H9 (cell line): Measurements from ENCODE around the gene LRRC14B. TPM values are rescaled to one million over a fixed set of nuclear protein-coding genes. Genes with fewer than 3 reads are reported as not detected.
A peak's percentile ranks its signal among the peaks of the same experiment; 100 is the strongest.

ENCODE experiments used
- DNase-seq: peaks from one replicate; pipeline ENCODE4 v3.0.0-alpha.2; 2017
- H2AFZ ChIP-seq: one replicate; pipeline ENCODE4 v1.6.1; 2013; ENCODE audit warnings: mild to moderate bottlenecking, low read length, control low read depth, moderate library complexity
- H2AK5ac ChIP-seq: 2 replicates; pipeline ENCODE4 v1.6.1; 2013; ENCODE audit warnings: low read length, control low read depth, mixed read lengths; ENCODE audit not compliant: insufficient read length
- H2BK120ac ChIP-seq: one replicate; pipeline ENCODE4 v1.6.1; 2013; ENCODE audit warnings: low read depth, mild to moderate bottlenecking, low read length, control low read depth, inconsistent platforms; ENCODE audit not compliant: poor library complexity, severe bottlenecking
- H2BK12ac ChIP-seq: 2 replicates; pipeline ENCODE4 v1.6.1; 2013; ENCODE audit warnings: low read length, control low read depth, mixed read lengths, low read depth; ENCODE audit not compliant: insufficient read length
- H2BK15ac ChIP-seq: 2 replicates; pipeline ENCODE4 v1.6.1; 2013; ENCODE audit warnings: low read depth, low read length, control low read depth
- H2BK20ac ChIP-seq: one replicate; pipeline ENCODE4 v1.6.1; 2013; ENCODE audit warnings: low read depth, mild to moderate bottlenecking, low read length, control low read depth, inconsistent platforms; ENCODE audit not compliant: poor library complexity, severe bottlenecking
- H2BK5ac ChIP-seq: 2 replicates; pipeline ENCODE4 v1.6.1; 2013; ENCODE audit warnings: low read length, control low read depth, mixed read lengths; ENCODE audit not compliant: insufficient read length
- H3K14ac ChIP-seq: 2 replicates; pipeline ENCODE4 v1.6.1; 2013; ENCODE audit warnings: low read length, control low read depth; ENCODE audit not compliant: insufficient read depth
- H3K18ac ChIP-seq: 2 replicates; pipeline ENCODE4 v1.6.1; 2013; ENCODE audit warnings: low read depth, mild to moderate bottlenecking, mixed read lengths, low read length, control low read depth; ENCODE audit not compliant: insufficient read length
- H3K23ac ChIP-seq: 2 replicates; pipeline ENCODE4 v1.6.1; 2013; ENCODE audit warnings: low read length, control low read depth, mixed read lengths, low read depth; ENCODE audit not compliant: insufficient read length
- H3K23me2 ChIP-seq: 2 replicates; pipeline ENCODE4 v1.6.1; 2013; ENCODE audit warnings: low read depth, mild to moderate bottlenecking, mixed read lengths, low read length, control low read depth; ENCODE audit not compliant: insufficient read length, poor library complexity, severe bottlenecking
- H3K27ac ChIP-seq: 2 replicates; pipeline ENCODE4 v1.5.1; 2013; ENCODE audit warnings: low read length, control low read depth, mixed read lengths, low read depth; ENCODE audit not compliant: insufficient read length
- H3K27me3 ChIP-seq: 2 replicates; pipeline ENCODE4 v1.6.1; 2013; ENCODE audit warnings: low read length, control low read depth, inconsistent platforms; ENCODE audit not compliant: insufficient read depth
- H3K4ac ChIP-seq: 2 replicates; pipeline ENCODE4 v1.6.1; 2013; ENCODE audit warnings: low read depth, mild to moderate bottlenecking, control low read depth, inconsistent platforms, low read length, moderate library complexity
- H3K4me1 ChIP-seq: 2 replicates; pipeline ENCODE4 v1.6.1; 2013; ENCODE audit warnings: low read length, control low read depth, inconsistent platforms; ENCODE audit not compliant: insufficient read depth
- H3K4me2 ChIP-seq: 2 replicates; pipeline ENCODE4 v1.6.1; 2013; ENCODE audit warnings: low read length, control low read depth, mixed read lengths; ENCODE audit not compliant: insufficient read length, insufficient read depth
- H3K56ac ChIP-seq: 2 replicates; pipeline ENCODE4 v1.6.1; 2013; ENCODE audit warnings: low read depth, mild to moderate bottlenecking, mixed read lengths, low read length, control low read depth; ENCODE audit not compliant: insufficient read length
- H3K79me1 ChIP-seq: 2 replicates; pipeline ENCODE4 v1.6.1; 2013; ENCODE audit warnings: low read depth, mild to moderate bottlenecking, moderate library complexity, low read length, control low read depth, inconsistent platforms; ENCODE audit not compliant: insufficient read depth, poor library complexity, severe bottlenecking
- H3K79me2 ChIP-seq: 2 replicates; pipeline ENCODE4 v1.6.1; 2013; ENCODE audit warnings: low read length, control low read depth, inconsistent platforms; ENCODE audit not compliant: insufficient read depth
- H3K9ac ChIP-seq: 2 replicates; pipeline ENCODE4 v1.6.1; 2013; ENCODE audit warnings: low read length, control low read depth, mixed read lengths; ENCODE audit not compliant: insufficient read length; ENCODE audit errors: extremely low read depth
- H3K9me3 ChIP-seq: one replicate; pipeline ENCODE4 v1.6.1; 2013; ENCODE audit warnings: low read depth, low read length, inconsistent platforms; ENCODE audit not compliant: control insufficient read depth
- H3T11ph ChIP-seq: one replicate; pipeline ENCODE4 v1.6.1; 2013; ENCODE audit warnings: mild to moderate bottlenecking, low read length, control low read depth, inconsistent platforms
- H4K20me1 ChIP-seq: one replicate; pipeline ENCODE4 v1.6.1; 2013; ENCODE audit not compliant: control insufficient read depth, insufficient read length, insufficient read depth
- H4K5ac ChIP-seq: 2 replicates; pipeline ENCODE4 v1.6.1; 2013; ENCODE audit warnings: low read depth, mild to moderate bottlenecking, mixed read lengths, low read length, control low read depth; ENCODE audit not compliant: insufficient read length
- H4K8ac ChIP-seq: replicated peaks from 2 replicates; pipeline ENCODE4 v1.6.1; 2013; ENCODE audit warnings: low read length, control low read depth, mixed read lengths, low read depth; ENCODE audit not compliant: insufficient read length
- H4K91ac ChIP-seq: 2 replicates; pipeline ENCODE4 v1.6.1; 2013; ENCODE audit warnings: low read depth, mild to moderate bottlenecking, moderate library complexity, mixed read lengths, low read length, control low read depth; ENCODE audit not compliant: insufficient read length
- H3K27ac Mint-ChIP-seq, 3 experiments: 2 replicates in 2 of 3; 3 replicates in 1 of 3; pipeline ENCODE4 v1.8.0; 2020 to 2021; ENCODE audit warnings: mixed read lengths in 3 of 3, mild to moderate bottlenecking in 1 of 3, moderate library complexity in 1 of 3
- H3K27me3 Mint-ChIP-seq: 2 replicates; pipeline ENCODE4 v1.8.0; 2021; ENCODE audit warnings: low read depth, mild to moderate bottlenecking, moderate library complexity, mixed read lengths
- H3K36me3 Mint-ChIP-seq, 3 experiments: 2 replicates in 2 of 3; 3 replicates in 1 of 3; pipeline ENCODE4 v1.8.0; 2020 to 2021; ENCODE audit warnings: low read depth in 3 of 3, mixed read lengths in 3 of 3; ENCODE audit not compliant: insufficient read depth in 1 of 3
- H3K4me1 Mint-ChIP-seq, 2 experiments: 2 replicates each; pipeline ENCODE4 v1.8.0; 2020; ENCODE audit warnings: mixed read lengths in 2 of 2
- H3K4me3 Mint-ChIP-seq, 2 experiments: 2 replicates in 1 of 2; 3 replicates in 1 of 2; pipeline ENCODE4 v1.8.0; 2020 to 2021; ENCODE audit warnings: mild to moderate bottlenecking in 2 of 2, mixed read lengths in 2 of 2, moderate library complexity in 1 of 2
- H3K9me3 Mint-ChIP-seq, 2 experiments: 2 replicates in 1 of 2; 3 replicates in 1 of 2; pipeline ENCODE4 v1.8.0; 2020; ENCODE audit warnings: mild to moderate bottlenecking in 2 of 2, mixed read lengths in 2 of 2, moderate library complexity in 1 of 2
- WGBS: extraction: QIAGEN DNeasy Blood & Tissue Kit; methylation state at CpG from one replicate; pipeline ENCODE4 v1.1.7; 2013; ENCODE audit warnings: missing lambda C conversion rate, low lambda C conversion rate, mixed read lengths; ENCODE audit not compliant: insufficient read length; ENCODE audit errors: extremely low coverage; 5-methylcytosine and 5-hydroxymethylcytosine counted together
- total RNA-seq: library from RNA; stranded (reverse); gene quantifications from 2 replicates; pipeline ENCODE4 v1.2.1, GENCODE V29; 2021
- TF ChIP-seq, protein P1 (sequence below): fragments of 200-600 bp; sonication (generic); conservative IDR thresholded peaks from 3 replicates; pipeline ENCODE4 v1.8.0; 2021; ENCODE audit warnings: antibody characterized with exemption, mild to moderate bottlenecking

Gene LRRC14B
- total RNA-seq, 1 experiment from 2014 or later = not detected

DNA sequence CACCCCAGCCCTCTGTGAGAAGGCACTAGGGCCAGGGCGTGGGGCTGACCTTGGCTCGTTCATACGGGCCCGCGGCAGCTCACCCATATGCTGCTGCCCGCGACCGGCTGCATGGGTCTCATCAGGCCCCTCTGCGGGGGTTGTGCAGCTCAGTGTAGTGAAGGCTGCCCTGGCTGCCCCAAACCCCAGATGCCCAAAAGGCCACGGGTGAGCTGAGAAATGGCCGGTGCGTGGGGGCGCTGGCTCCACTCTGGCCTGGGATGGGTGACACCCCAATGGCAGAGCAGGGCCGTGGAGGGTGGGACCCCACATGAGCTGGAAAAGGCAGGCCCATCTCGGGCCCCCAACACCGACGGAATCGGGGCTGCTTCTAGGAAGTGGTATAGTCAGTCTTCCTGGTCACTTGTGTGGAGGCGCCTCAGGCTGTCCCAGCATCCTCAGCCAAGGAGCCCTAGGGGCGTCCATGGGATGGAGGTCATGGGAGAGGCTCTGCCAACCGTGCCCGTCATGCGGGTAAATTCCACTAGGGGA lies 19.4 kb upstream of the LRRC14B start:
- Histone ChIP-seq H4K91ac (no peak overlapping the region), H3K14ac (no peak overlapping the region; the same call in 1 of the 2 replicates), H2BK5ac (no peak overlapping the region), H3K4me1 (no peaks in the 10 kb centered on the region), H2AK5ac (no peak overlapping the region), H3K4me2 (no peak overlapping the region), H2BK120ac (no peak overlapping the region), H2AFZ (no peak overlapping the region), H3K4ac (no peak overlapping the region), H3K23ac (no peak overlapping the region), H2BK12ac (no peak overlapping the region), H3K27ac (no peak overlapping the region), H3K27me3 (no peaks in the 10 kb centered on the region), H3T11ph (no peak overlapping the region), H3K79me2 (no peaks in the 10 kb centered on the region), H4K5ac (no peak overlapping the region), H2BK15ac (no peak overlapping the region), H3K23me2 (no peaks in the 10 kb centered on the region), H2BK20ac (no peak overlapping the region), H4K20me1 (no peaks in the 10 kb centered on the region), H3K18ac (no peak overlapping the region), H3K79me1 (no peaks in the 10 kb centered on the region), H4K8ac (no peak overlapping the region), H3K56ac (no peak overlapping the region), H3K9me3 (no peaks in the 10 kb centered on the region), H3K9ac (no peak overlapping the region)
- no CpG with 5 or more reads among the region's 23 CpGs for WGBS
- H3K27me3 Mint-ChIP-seq = no peaks in the 10 kb centered on the region; the same call in 1 of the 2 replicates
- DNase-seq = peak; percentile 20
- H3K9me3 Mint-ChIP-seq = no peaks in the 10 kb centered on the region; a peak in 1 of 5 replicates
- no peak overlapping the region for H3K27ac Mint-ChIP-seq
- H3K4me3 Mint-ChIP-seq = no peak overlapping the region
- peaks cover 4 to 46% (median 41%) of the 10 kb centered on the region in 3 experiments; a peak in 6 of 7 replicates for H3K36me3 Mint-ChIP-seq
- TF ChIP-seq, protein P1, sequence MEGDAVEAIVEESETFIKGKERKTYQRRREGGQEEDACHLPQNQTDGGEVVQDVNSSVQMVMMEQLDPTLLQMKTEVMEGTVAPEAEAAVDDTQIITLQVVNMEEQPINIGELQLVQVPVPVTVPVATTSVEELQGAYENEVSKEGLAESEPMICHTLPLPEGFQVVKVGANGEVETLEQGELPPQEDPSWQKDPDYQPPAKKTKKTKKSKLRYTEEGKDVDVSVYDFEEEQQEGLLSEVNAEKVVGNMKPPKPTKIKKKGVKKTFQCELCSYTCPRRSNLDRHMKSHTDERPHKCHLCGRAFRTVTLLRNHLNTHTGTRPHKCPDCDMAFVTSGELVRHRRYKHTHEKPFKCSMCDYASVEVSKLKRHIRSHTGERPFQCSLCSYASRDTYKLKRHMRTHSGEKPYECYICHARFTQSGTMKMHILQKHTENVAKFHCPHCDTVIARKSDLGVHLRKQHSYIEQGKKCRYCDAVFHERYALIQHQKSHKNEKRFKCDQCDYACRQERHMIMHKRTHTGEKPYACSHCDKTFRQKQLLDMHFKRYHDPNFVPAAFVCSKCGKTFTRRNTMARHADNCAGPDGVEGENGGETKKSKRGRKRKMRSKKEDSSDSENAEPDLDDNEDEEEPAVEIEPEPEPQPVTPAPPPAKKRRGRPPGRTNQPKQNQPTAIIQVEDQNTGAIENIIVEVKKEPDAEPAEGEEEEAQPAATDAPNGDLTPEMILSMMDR = no peak
- 0 out of 4 replicates have a peak, but pooled peaks cover 0 to under 1% of the 10 kb centered on the region in 2 experiments for H3K4me1 Mint-ChIP-seq
